Upper lobe of right lung (tissue), 1 donor: Measurements from ENCODE around the gene CRACDL. TPM values are rescaled to one million over a fixed set of nuclear protein-coding genes. Genes with fewer than 3 reads are reported as not detected.

Experiments
- ATAC-seq: fragments of 200-7000 bp; cut with Tn5 transposase; one replicate; pipeline ENCODE4 v1.9.1; 2020; ENCODE audit warnings: mild to moderate bottlenecking, moderate library complexity
- DNase-seq: peaks from one replicate; pipeline ENCODE4 v3.0.0-alpha.2; 2020
- H3K27ac ChIP-seq: fragments of 200-600 bp; one replicate; pipeline ENCODE4 v1.8.0; 2022
- H3K27me3 ChIP-seq: fragments of 200-600 bp; one replicate; pipeline ENCODE4 v1.8.0; 2022; ENCODE audit warnings: mild to moderate bottlenecking
- H3K36me3 ChIP-seq: fragments of 200-600 bp; one replicate; pipeline ENCODE4 v1.8.0; 2022
- H3K4me1 ChIP-seq: fragments of 200-600 bp; one replicate; pipeline ENCODE4 v1.8.0; 2022
- H3K4me3 ChIP-seq: fragments of 200-600 bp; one replicate; pipeline ENCODE4 v1.8.0; 2022; ENCODE audit warnings: mild to moderate bottlenecking
- H3K9me3 ChIP-seq: fragments of 200-600 bp; one replicate; pipeline ENCODE4 v1.8.0; 2022
- CTCF ChIP-seq: fragments of 200-600 bp; IDR thresholded peaks from one replicate; pipeline ENCODE4 v1.8.0; 2022; ENCODE audit warnings: antibody characterized with exemption
- intact Hi-C: fragments of 100-400 bp; cut with DNase I; formaldehyde crosslinking; loops from one replicate; pipeline ENCODE4 v1.11.0; 2022
- total RNA-seq: library from RNA; stranded (reverse); fragmentation: NEBNext Ultra II Directional; extraction: Animal tissue kit (Norgen Biotek cat#: 25700); gene quantifications from one replicate; pipeline ENCODE4 v1.2.1, GENCODE V29; 2021
- donor health status: DM: no; HTN: yes; CAD: no; lungs with severe emphysema.

CRACDL gene
- total RNA-seq, 1 donor from 2014 or later, result 33.3 TPM

- intact Hi-C loops, result no loop called here
- H3K27me3 ChIP-seq, result no peaks in the 10 kb centered on the region
- H3K4me1 ChIP-seq, result peaks cover 32% of the 10 kb centered on the region
- H3K4me3 ChIP-seq, result no peak overlapping the region
- DNase-seq (no peak), ATAC-seq (no peak)
- no peak for TF ChIP-seq CTCF
- H3K27ac ChIP-seq, result no peak overlapping the region
- H3K9me3 ChIP-seq, result no peaks in the 10 kb centered on the region
- H3K36me3 ChIP-seq, result no peaks in the 10 kb centered on the region
Measured at GRCh38 chr2:98773907-98774306, 162.1 kb downstream of the CRACDL start.

GRCh38 chr2:98773169-98773568, 162.9 kb downstream of the CRACDL start:
- intact Hi-C loops, result no loop called here
- Histone ChIP-seq H3K27me3 (no peaks in the 10 kb centered on the region), H3K9me3 (no peaks in the 10 kb centered on the region), H3K36me3 (no peaks in the 10 kb centered on the region), H3K4me3 (no peak overlapping the region), H3K27ac (no peak overlapping the region), H3K4me1 (peaks cover 36% of the 10 kb centered on the region)
- DNase-seq (no peak), ATAC-seq (no peak)
- no peak for TF ChIP-seq CTCF

DNA sequence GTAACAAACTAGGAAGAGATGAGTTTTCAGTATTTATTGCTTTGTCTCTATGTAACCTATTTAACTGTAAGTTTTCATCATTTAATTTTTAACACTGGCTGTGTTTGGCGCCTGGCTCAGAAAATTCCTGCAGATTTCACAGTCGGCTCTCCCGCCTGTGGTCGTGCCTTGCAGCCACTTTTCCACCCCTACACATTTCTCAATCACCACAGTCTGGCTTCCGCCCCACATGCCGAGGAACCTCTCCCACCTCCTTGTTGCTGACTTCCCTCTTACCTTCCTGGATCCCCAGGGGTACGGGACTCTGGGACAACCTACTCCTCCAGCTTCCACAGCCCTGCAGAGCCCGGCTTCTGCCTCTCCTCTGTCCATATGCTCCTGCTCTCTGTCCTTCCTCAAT, 163.5 kb downstream of the CRACDL start:
- DNase-seq, result no peak
- peaks cover 36% of the 10 kb centered on the region for H3K4me1 ChIP-seq
- TF ChIP-seq CTCF, result no peak
- no peaks in the 10 kb centered on the region for H3K36me3 ChIP-seq
- no peaks in the 10 kb centered on the region for H3K9me3 ChIP-seq
- no peaks in the 10 kb centered on the region for H3K27me3 ChIP-seq
- peak; percentile 24 for ATAC-seq
- no peak overlapping the region for H3K4me3 ChIP-seq
- peak overlapping the region; percentile 71 for H3K27ac ChIP-seq
- intact Hi-C loops, result no loop called here

DNA sequence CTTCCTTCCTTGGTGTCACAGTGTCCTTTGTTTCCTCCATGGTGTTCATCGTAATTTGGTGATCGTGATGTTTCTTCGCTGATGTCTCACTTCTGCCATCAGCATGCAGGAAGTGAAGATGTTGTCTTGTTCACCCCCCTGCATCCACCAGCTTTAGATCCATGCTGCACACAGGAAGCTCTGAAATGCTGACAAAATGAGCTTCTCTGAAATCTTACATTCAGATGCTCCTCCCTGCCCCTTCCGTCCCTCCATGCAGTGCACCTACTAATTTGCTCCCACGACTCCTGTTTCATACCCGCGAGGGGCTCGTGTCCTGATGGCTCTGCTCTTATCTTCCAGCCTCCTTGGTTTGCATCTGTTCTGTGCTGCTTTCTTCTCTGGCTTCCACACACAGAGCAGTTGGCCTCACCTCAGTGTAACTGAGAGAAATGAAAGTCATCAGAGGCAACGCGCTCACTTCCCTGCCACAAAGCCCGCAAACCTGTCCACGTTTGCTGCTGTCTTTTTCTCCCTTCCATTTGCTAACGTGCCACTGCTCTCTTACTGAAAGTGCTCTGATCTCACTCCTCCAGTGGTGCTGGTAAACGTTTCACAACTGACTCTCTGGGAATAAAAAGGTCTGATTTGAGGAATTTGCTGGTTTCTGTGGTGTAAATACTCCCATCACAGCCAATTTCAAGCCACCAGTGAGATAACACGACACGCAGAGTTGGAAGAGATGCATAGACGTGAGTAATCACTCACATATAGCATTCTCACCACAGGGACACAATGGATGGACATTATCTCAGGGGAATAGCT, 164.1 kb downstream of the CRACDL start:
- no peak for TF ChIP-seq CTCF
- intact Hi-C loops, result no loop called here
- no peaks in the 10 kb centered on the region for H3K36me3 ChIP-seq
- no peaks in the 10 kb centered on the region for H3K9me3 ChIP-seq
- H3K27me3 ChIP-seq, result no peaks in the 10 kb centered on the region
- DNase-seq, result no peak
- ATAC-seq, result no peak
- peak overlapping the region; percentile 71 for H3K27ac ChIP-seq
- peaks cover 36% of the 10 kb centered on the region for H3K4me1 ChIP-seq
- peak overlapping the region; percentile 12 for H3K4me3 ChIP-seq

- no peak for ATAC-seq
- H3K27ac ChIP-seq, result peak overlapping the region; percentile 71
Measured at GRCh38 chr2:98771264-98771663, 164.8 kb downstream of the CRACDL start.

More at GRCh38 chr2:98771264-98771663, 164.8 kb downstream of the CRACDL start:
- DNase-seq, result no peak
- Histone ChIP-seq H3K4me1 (peaks cover 36% of the 10 kb centered on the region), H3K36me3 (no peaks in the 10 kb centered on the region), H3K27me3 (no peaks in the 10 kb centered on the region), H3K4me3 (no peak overlapping the region), H3K9me3 (no peaks in the 10 kb centered on the region)
- intact Hi-C loops, result no loop called here
- TF ChIP-seq CTCF, result no peak
